Measurements from ENCODE around the gene CGRRF1.

DNA sequence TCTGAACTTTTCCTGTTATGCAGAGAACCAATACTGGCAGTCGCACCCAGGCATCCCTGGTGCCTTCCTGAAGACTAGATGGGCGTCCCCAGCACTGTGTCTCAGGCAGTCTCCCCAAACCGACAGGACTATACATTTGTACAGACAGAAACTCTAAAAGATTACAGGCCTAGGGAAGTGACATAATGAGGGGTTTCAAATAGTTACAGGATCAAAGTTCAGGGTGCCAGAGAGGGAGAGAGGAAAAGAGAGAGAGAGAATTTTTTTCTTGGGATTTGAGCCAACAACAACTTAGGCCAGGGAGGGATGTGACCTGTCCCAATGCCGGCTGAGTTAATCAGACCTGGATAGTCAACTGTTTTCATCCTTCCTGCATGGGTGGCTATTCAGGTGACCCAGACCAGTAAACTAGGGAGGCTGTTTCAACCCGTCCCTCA is 11.6 kb upstream of the CGRRF1 start:
- TF ChIP-seq, protein P1, sequence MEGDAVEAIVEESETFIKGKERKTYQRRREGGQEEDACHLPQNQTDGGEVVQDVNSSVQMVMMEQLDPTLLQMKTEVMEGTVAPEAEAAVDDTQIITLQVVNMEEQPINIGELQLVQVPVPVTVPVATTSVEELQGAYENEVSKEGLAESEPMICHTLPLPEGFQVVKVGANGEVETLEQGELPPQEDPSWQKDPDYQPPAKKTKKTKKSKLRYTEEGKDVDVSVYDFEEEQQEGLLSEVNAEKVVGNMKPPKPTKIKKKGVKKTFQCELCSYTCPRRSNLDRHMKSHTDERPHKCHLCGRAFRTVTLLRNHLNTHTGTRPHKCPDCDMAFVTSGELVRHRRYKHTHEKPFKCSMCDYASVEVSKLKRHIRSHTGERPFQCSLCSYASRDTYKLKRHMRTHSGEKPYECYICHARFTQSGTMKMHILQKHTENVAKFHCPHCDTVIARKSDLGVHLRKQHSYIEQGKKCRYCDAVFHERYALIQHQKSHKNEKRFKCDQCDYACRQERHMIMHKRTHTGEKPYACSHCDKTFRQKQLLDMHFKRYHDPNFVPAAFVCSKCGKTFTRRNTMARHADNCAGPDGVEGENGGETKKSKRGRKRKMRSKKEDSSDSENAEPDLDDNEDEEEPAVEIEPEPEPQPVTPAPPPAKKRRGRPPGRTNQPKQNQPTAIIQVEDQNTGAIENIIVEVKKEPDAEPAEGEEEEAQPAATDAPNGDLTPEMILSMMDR (IDR thresholded peaks at IDR 0.05) = no peak
- TF ChIP-seq ZFX (IDR thresholded peaks at IDR 0.05; ENCODE audit: borderline replicate concordance) = no peak
